PC-3 (cell line): Measurements from ENCODE around the gene ZAR1.

Source experiments
- EZH2 ChIP-seq: fragments of 300-600 bp; sonication (generic); IDR thresholded peaks from one replicate; pipeline ENCODE4 v1.6.1; 2017; ENCODE audit warnings: antibody characterized with exemption, mild to moderate bottlenecking, low read length; ENCODE audit not compliant: unreplicated experiment
- TF ChIP-seq, protein P1 (sequence below): fragments of 300-600 bp; sonication (generic); conservative IDR thresholded peaks from 2 replicates; pipeline ENCODE4 v1.5.1; 2017; ENCODE audit warnings: antibody characterized with exemption, low read depth, mild to moderate bottlenecking, low read length

- TF ChIP-seq, protein P1, sequence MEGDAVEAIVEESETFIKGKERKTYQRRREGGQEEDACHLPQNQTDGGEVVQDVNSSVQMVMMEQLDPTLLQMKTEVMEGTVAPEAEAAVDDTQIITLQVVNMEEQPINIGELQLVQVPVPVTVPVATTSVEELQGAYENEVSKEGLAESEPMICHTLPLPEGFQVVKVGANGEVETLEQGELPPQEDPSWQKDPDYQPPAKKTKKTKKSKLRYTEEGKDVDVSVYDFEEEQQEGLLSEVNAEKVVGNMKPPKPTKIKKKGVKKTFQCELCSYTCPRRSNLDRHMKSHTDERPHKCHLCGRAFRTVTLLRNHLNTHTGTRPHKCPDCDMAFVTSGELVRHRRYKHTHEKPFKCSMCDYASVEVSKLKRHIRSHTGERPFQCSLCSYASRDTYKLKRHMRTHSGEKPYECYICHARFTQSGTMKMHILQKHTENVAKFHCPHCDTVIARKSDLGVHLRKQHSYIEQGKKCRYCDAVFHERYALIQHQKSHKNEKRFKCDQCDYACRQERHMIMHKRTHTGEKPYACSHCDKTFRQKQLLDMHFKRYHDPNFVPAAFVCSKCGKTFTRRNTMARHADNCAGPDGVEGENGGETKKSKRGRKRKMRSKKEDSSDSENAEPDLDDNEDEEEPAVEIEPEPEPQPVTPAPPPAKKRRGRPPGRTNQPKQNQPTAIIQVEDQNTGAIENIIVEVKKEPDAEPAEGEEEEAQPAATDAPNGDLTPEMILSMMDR, result no peak
- no peak for TF ChIP-seq EZH2
Observed at GRCh38 chr4:48446642-48447041, 43.4 kb upstream of the ZAR1 start.
